ENCODE results near the gene PSME3.
"Not testable (repeated sequence)": the region's sequence is repeated elsewhere in the genome, so short reads cannot be mapped to it uniquely, and the experiment has no call there.

PSME3 gene

DNA sequence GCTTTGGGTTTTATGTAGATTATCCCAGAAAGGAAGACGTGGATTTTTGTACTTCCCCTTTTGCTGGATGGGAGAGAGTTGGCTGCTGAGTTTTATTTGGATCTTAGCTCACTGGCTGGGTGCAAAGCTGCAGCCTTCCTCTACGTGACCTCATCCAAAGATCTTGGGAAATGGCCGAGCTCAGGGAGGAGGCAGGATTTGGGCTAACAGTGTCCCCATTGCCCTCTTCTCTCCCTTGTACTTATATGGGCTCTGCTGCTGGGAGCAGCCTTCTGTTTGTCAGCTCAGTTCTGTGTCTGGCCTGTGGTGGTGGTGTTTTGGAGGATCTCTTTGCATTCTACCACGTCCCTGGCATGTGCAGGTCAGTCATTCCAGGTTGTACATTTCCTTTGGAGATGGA lies 19.8 kb downstream of the PSME3 start:
- no peaks in the 10 kb centered on the region for H3K4me1 Mint-ChIP-seq (ENCODE audit: low read depth)
- H3K4me3 Mint-ChIP-seq: no peak overlapping the region
- no peaks in the 10 kb centered on the region for H3K9me3 Mint-ChIP-seq
- no peak for DNase-seq
- H3K36me3 Mint-ChIP-seq (ENCODE audit: low read depth): no peaks in the 10 kb centered on the region
- H3K27me3 Mint-ChIP-seq: peaks cover 2% of the 10 kb centered on the region
- no peak overlapping the region for H3K27ac Mint-ChIP-seq

DNA sequence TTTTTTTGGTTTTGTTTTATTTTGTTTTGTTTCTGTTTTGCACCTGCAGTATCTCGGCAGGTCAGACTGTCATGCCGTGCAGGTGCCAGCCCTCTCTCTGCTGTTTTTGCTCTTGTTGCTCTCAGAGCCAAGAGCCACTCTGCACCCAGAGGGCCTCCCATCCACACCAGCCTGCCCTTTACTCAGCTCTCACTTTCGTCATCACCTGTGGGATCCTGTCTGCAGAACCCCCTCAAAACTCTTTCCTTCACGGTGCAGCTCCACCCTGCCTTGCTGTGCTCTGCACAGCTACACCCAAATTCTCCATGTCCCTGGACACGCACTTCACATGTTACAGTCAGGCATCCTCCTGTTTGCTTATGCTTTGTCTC lies 20.4 kb downstream of the PSME3 start:
- H3K27ac Mint-ChIP-seq: no peak overlapping the region
- no peaks in the 10 kb centered on the region for H3K9me3 Mint-ChIP-seq
- peaks cover 2% of the 10 kb centered on the region for H3K27me3 Mint-ChIP-seq
- no peak for DNase-seq
- no peaks in the 10 kb centered on the region for H3K36me3 Mint-ChIP-seq (ENCODE audit: low read depth)
- no peaks in the 10 kb centered on the region for H3K4me1 Mint-ChIP-seq (ENCODE audit: low read depth)
- H3K4me3 Mint-ChIP-seq: no peak overlapping the region

- Mint-ChIP-seq H3K4me1 (ENCODE audit: low read depth) (no peaks in the 10 kb centered on the region), H3K4me3 (no peak overlapping the region), H3K27ac (no peak overlapping the region), H3K27me3 (peaks cover 2% of the 10 kb centered on the region), H3K36me3 (ENCODE audit: low read depth) (no peaks in the 10 kb centered on the region), H3K9me3 (no peaks in the 10 kb centered on the region)
- DNase-seq: no peak
Measured at GRCh38 chr17:42853968-42854790, 21.0 kb downstream of the PSME3 start.

DNA sequence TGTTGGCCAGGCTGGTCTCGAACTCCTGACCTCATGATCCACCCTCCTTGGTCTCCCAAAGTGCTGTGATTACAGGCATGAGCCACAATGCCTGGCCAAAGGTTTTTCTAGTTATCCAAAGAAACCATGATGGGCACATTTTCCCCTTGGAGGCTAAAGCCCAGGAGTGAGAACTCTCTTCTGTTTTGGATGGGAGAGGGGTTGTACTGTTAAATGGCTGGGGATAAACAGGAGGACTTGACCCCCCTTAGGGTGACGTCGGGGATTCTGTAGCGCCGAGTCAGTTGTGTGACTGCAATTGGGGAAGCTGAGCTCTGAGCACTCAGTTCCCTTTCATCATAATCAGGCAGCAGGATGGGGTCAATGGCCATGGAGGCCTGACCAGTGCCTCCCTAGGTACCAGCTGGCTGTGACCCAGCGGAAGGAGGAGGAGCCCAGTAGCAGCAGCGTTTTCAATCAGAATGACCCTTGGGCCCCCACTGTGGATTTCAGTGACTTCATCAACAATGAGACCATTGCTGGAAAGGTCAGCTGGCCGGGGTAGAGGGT lies 21.9 kb downstream of the PSME3 start:
- H3K9me3 Mint-ChIP-seq: no peaks in the 10 kb centered on the region
- no peak for DNase-seq
- peaks cover 2% of the 10 kb centered on the region for H3K27me3 Mint-ChIP-seq
- no peaks in the 10 kb centered on the region for H3K4me1 Mint-ChIP-seq (ENCODE audit: low read depth)
- no peaks in the 10 kb centered on the region for H3K36me3 Mint-ChIP-seq (ENCODE audit: low read depth)
- no peak overlapping the region for H3K27ac Mint-ChIP-seq
- no peak overlapping the region for H3K4me3 Mint-ChIP-seq

DNA sequence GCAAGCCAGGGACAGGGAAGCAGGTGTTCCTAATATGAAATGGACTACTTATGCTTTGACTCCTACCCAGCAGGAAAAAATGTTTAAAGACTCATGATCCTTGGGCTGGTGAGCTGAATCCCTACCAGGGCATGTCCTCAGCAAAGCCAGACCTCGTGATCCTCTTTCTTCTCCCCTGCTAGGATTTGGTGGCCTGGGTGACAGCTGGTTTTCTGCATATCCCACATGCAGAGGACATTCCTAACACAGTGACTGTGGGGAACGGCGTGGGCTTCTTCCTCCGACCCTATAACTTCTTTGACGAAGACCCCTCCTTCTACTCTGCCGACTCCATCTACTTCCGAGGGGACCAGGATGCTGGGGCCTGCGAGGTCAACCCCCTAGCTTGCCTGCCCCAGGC lies 22.9 kb downstream of the PSME3 start:
- H3K36me3 Mint-ChIP-seq (ENCODE audit: low read depth); H3K4me3 Mint-ChIP-seq; H3K27ac Mint-ChIP-seq: not testable (repeated sequence)

GRCh38 chr17:42856516-42856915 lies 23.3 kb downstream of the PSME3 start:
- H3K4me3 Mint-ChIP-seq; H3K9me3 Mint-ChIP-seq; H3K27me3 Mint-ChIP-seq; DNase-seq; H3K27ac Mint-ChIP-seq; H3K36me3 Mint-ChIP-seq (ENCODE audit: low read depth); H3K4me1 Mint-ChIP-seq (ENCODE audit: low read depth): not testable (repeated sequence)

More for the DNA sequence above, 22.9 kb downstream of the PSME3 start:
- not testable (repeated sequence) for H3K4me1 Mint-ChIP-seq (ENCODE audit: low read depth); H3K9me3 Mint-ChIP-seq; DNase-seq; H3K27me3 Mint-ChIP-seq

GRCh38 chr17:42857389-42857788 lies 24.2 kb downstream of the PSME3 start:
- Mint-ChIP-seq H3K36me3 (ENCODE audit: low read depth) (no peaks in the 10 kb centered on the region), H3K27ac (no peak overlapping the region), H3K27me3 (peaks cover 2% of the 10 kb centered on the region), H3K4me3 (no peak overlapping the region), H3K4me1 (ENCODE audit: low read depth) (no peaks in the 10 kb centered on the region), H3K9me3 (no peaks in the 10 kb centered on the region)
- no peak for DNase-seq

DNA sequence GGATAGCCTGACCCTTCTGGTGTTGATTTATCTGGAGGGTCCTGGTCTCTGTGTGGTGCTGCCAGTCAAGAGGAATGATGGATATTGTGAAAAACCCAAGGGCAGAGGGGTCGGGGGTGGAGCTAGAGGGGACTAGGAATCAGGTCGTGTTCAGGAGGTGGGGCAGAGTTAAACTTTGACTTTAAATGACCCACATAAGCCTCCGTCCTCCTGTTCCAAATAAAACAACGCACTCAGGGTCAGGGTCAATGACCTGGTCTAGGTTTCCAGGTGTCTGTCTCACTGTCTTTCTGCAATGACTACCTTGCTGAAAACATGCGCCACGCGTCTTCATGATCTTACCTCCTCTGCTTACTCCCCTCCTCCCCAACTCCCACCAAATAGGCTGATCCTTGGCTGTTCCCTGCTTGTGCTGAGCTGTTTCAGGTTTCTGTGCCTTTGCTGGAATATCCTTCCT lies 32.5 kb downstream of the PSME3 start:
- peaks cover 27% of the 10 kb centered on the region for H3K27me3 Mint-ChIP-seq
- no peaks in the 10 kb centered on the region for H3K9me3 Mint-ChIP-seq
- no peaks in the 10 kb centered on the region for H3K36me3 Mint-ChIP-seq (ENCODE audit: low read depth)
- no peak overlapping the region for H3K4me3 Mint-ChIP-seq
- no peaks in the 10 kb centered on the region for H3K4me1 Mint-ChIP-seq (ENCODE audit: low read depth)
- no peak for DNase-seq
- H3K27ac Mint-ChIP-seq: no peak overlapping the region

GRCh38 chr17:42866216-42866615 lies 33.0 kb downstream of the PSME3 start:
- Mint-ChIP-seq H3K27me3 (peaks cover 27% of the 10 kb centered on the region), H3K4me3 (no peak overlapping the region), H3K4me1 (ENCODE audit: low read depth) (no peaks in the 10 kb centered on the region), H3K27ac (no peak overlapping the region), H3K36me3 (ENCODE audit: low read depth) (no peaks in the 10 kb centered on the region), H3K9me3 (no peaks in the 10 kb centered on the region)
- no peak for DNase-seq

- peaks cover 32% of the 10 kb centered on the region for H3K27me3 Mint-ChIP-seq
- no peak overlapping the region for H3K27ac Mint-ChIP-seq
- DNase-seq: no peak
- no peak overlapping the region for H3K4me3 Mint-ChIP-seq
- no peaks in the 10 kb centered on the region for H3K9me3 Mint-ChIP-seq
- no peaks in the 10 kb centered on the region for H3K4me1 Mint-ChIP-seq (ENCODE audit: low read depth)
- H3K36me3 Mint-ChIP-seq (ENCODE audit: low read depth): no peaks in the 10 kb centered on the region
Measured at GRCh38 chr17:42866631-42867575, 33.7 kb downstream of the PSME3 start.

DNA sequence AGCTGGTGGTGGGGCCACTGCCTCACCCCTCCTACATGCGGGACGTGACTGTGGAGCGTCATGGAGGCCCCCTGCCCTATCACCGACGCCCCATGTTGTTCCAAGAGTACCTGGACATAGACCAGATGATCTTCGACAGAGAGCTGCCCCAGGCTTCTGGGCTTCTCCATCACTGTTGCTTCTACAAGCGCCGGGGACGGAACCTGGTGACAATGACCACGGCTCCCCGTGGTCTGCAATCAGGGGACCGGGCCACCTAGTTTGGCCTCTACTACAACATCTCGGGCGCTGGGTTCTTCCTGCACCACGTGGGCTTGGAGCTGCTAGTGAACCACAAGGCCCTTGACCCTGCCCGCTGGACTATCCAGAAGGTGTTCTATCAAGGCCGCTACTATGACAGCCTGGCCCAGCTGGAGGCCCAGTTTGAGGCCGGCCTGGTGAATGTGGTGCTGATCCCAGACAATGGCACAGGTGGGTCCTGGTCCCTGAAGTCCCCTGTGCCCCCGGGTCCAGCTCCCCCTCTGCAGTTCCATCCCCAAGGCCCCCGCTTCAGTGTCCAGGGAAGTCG lies 34.6 kb downstream of the PSME3 start:
- H3K27ac Mint-ChIP-seq; H3K9me3 Mint-ChIP-seq; H3K36me3 Mint-ChIP-seq (ENCODE audit: low read depth); DNase-seq; H3K4me1 Mint-ChIP-seq (ENCODE audit: low read depth); H3K4me3 Mint-ChIP-seq: not testable (repeated sequence)
- peaks cover 35% of the 10 kb centered on the region for H3K27me3 Mint-ChIP-seq

DNA sequence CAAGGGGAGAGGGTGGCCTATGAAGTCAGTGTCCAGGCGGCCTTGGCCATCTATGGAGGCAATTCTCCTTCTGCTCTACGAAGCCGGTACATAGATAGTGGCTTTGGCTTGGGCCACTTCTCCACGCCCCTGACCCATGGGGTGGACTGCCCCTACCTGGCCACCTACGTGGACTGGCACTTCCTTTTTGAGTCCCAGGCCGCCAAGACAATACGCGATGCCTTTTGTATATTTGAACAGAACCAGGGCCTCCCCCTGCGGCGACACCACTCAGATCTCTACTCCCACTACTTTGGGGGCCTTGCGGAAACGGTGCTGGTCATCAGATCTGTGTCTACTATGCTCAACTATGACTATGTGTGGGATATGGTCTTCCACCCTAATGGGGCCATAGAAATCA lies 35.1 kb downstream of the PSME3 start:
- Mint-ChIP-seq H3K9me3 (no peaks in the 10 kb centered on the region), H3K27me3 (peaks cover 40% of the 10 kb centered on the region), H3K4me3 (no peak overlapping the region), H3K4me1 (ENCODE audit: low read depth) (no peaks in the 10 kb centered on the region), H3K36me3 (ENCODE audit: low read depth) (no peaks in the 10 kb centered on the region), H3K27ac (no peak overlapping the region)
- DNase-seq: no peak

DNA sequence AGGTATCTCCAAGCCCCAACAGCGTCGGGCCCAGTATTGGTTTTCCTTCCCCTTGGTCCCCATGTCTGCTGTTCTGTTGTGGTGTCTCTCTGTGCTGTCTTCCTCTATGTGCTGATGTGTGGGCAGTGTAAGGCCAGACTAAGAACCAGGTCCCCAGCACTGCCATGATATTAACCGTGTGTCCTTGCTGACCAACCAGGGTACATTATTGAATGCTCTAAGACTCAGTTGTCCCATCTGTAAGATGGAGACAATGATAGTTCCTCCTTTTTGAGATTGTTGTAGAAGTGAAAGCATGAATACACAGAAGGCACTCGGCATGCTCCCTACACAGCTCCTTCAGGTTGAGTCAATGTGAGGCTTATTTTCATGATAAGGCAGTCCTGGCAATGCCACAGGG lies 38.5 kb downstream of the PSME3 start:
- Mint-ChIP-seq H3K27ac (no peak overlapping the region), H3K4me1 (ENCODE audit: low read depth) (no peaks in the 10 kb centered on the region), H3K36me3 (ENCODE audit: low read depth) (no peaks in the 10 kb centered on the region), H3K4me3 (no peak overlapping the region), H3K9me3 (no peaks in the 10 kb centered on the region), H3K27me3 (peaks cover 38% of the 10 kb centered on the region)
- no peak for DNase-seq

DNA sequence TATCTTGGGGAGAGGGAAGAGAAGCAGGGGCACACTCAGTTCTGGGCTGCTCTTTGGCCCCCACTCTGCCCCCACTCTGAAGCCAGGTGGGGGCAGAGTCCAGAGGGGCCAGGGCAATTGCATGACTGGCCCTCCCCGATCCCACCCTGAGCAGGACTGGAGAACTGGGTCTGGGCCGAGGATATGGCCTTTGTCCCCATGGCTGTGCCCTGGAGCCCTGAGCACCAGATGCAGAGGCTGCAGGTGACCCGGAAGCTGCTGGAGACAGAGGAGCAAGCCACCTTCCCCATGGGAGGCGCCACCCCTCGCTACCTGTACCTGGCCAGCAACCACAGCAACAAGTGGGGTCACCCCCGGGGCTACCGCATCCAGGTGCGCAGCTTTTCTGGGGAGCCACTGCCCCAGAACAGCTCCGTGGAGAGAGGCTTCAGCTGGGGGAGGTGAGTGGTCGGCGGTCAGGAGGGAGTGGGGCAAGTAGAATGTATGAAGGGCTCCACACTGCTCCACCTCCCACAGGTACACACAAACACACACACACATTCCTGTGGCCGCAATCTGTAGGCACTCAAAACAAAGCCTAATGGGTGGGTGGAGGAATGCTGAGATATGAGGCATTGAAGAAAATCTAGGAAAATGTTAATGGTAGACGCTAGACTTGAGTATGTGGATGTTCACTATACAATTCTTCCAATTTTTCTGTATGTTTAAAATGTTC lies 39.2 kb downstream of the PSME3 start:
- no peaks in the 10 kb centered on the region for H3K4me1 Mint-ChIP-seq (ENCODE audit: low read depth)
- H3K9me3 Mint-ChIP-seq: no peaks in the 10 kb centered on the region
- peaks cover 37% of the 10 kb centered on the region for H3K27me3 Mint-ChIP-seq
- no peaks in the 10 kb centered on the region for H3K36me3 Mint-ChIP-seq (ENCODE audit: low read depth)
- DNase-seq: no peak
- H3K4me3 Mint-ChIP-seq: no peak overlapping the region
- H3K27ac Mint-ChIP-seq: no peak overlapping the region
